ENCODE measurements around the gene TARBP1. TPM values are rescaled to one million over a fixed set of nuclear protein-coding genes. Genes with fewer than 3 reads are reported as not detected.

Gene TARBP1
- total RNA-seq, 1 experiment from 2014 or later = 13.5 TPM

Other genes with a start within 250 kb of the TARBP1 start
- 73.3 and 122 TPM in 2 replicates for gene COA6, start 105.7 kb downstream of the TARBP1 start, total RNA-seq (2014; rRNA removed; shearing (Covaris generic); ENCODE audit: low replicate concordance)
- gene IRF2BP2, start 131.0 kb upstream of the TARBP1 start, total RNA-seq (2014; rRNA removed; shearing (Covaris generic); ENCODE audit: low replicate concordance) = 40.0 and 43.2 TPM in 2 replicates